ENCODE measurements around the gene COL27A1. TPM values are rescaled to one million over a fixed set of nuclear protein-coding genes. Genes with fewer than 3 reads are reported as not detected.

Gene COL27A1
- total RNA-seq, 1 donor from 2014 or later: 1.3 TPM

DNA sequence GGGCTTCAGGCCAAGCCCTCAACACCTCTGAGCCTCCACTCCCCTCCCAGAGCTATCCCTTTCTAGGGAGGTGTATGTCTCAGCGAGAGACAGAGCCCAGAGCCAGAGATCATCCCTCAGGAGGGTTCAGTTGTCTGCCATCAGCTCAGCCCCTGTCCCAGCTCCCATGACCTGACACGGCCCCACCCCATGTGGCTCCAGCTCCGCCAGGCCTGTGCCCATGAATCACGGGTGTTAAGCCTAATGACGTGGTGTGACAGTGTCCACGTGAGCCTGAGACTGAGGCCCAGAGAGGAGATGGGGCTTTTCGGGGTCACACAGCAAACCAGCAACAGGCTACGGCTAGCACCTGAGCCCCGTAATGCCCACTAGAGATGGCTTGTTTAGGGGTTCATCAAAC lies 106.7 kb downstream of the COL27A1 start:
- DNase-seq (ENCODE audit: low read depth): no peak
- Histone ChIP-seq H3K36me3 (ENCODE audit: control insufficient read depth, insufficient read depth, low read length) (peaks cover 2% of the 10 kb centered on the region), H3K4me3 (ENCODE audit: low read depth, low read length) (no peak overlapping the region), H3K27me3 (ENCODE audit: control insufficient read depth, insufficient read depth, low read length) (no peaks in the 10 kb centered on the region)
- FAIRE-seq: no peak
- TF ChIP-seq, protein P1, sequence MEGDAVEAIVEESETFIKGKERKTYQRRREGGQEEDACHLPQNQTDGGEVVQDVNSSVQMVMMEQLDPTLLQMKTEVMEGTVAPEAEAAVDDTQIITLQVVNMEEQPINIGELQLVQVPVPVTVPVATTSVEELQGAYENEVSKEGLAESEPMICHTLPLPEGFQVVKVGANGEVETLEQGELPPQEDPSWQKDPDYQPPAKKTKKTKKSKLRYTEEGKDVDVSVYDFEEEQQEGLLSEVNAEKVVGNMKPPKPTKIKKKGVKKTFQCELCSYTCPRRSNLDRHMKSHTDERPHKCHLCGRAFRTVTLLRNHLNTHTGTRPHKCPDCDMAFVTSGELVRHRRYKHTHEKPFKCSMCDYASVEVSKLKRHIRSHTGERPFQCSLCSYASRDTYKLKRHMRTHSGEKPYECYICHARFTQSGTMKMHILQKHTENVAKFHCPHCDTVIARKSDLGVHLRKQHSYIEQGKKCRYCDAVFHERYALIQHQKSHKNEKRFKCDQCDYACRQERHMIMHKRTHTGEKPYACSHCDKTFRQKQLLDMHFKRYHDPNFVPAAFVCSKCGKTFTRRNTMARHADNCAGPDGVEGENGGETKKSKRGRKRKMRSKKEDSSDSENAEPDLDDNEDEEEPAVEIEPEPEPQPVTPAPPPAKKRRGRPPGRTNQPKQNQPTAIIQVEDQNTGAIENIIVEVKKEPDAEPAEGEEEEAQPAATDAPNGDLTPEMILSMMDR (IDR thresholded peaks at IDR 0.05; ENCODE audit: insufficient read depth, low read length, severe bottlenecking): no peak

DNA sequence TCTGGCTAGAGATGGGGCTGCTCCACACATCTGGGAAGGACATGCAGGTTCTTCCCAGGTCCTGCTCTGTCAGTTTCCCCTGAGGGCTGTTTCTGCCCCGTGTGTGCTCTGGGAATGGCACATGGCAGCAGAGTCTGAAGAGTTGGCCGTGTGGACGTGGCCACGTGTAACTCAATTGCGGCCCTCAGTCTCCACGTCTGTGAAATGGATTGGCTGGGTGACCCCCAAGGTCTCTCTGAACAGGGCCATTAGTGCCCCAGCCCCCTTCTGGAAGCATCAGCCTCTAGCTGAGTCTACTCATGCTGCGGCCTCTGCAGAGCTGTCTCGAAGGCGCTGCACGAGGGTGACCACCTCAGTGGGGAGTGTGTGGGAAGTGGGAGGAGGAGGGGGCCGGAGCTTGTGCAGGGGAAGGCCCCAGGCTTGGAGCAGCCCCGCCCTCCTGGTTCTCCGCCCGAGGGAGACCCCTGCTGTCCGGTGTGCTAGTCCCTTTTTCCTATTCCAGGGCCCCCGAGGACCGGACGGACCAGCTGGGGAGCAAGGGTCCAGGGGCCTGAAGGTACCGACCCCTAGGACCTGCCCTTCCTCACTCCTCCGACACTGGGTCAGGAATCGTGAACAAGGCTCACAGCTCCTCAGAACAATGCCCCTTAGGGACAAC lies 108.6 kb downstream of the COL27A1 start:
- Histone ChIP-seq H3K27me3 (ENCODE audit: control insufficient read depth, insufficient read depth, low read length) (no peaks in the 10 kb centered on the region), H3K36me3 (ENCODE audit: control insufficient read depth, insufficient read depth, low read length) (peaks cover 2% of the 10 kb centered on the region), H3K4me3 (ENCODE audit: low read depth, low read length) (no peak overlapping the region)
- FAIRE-seq (no peak), DNase-seq (ENCODE audit: low read depth) (no peak)
- TF ChIP-seq, protein P1 (IDR thresholded peaks at IDR 0.05; ENCODE audit: insufficient read depth, low read length, severe bottlenecking): no peak

DNA sequence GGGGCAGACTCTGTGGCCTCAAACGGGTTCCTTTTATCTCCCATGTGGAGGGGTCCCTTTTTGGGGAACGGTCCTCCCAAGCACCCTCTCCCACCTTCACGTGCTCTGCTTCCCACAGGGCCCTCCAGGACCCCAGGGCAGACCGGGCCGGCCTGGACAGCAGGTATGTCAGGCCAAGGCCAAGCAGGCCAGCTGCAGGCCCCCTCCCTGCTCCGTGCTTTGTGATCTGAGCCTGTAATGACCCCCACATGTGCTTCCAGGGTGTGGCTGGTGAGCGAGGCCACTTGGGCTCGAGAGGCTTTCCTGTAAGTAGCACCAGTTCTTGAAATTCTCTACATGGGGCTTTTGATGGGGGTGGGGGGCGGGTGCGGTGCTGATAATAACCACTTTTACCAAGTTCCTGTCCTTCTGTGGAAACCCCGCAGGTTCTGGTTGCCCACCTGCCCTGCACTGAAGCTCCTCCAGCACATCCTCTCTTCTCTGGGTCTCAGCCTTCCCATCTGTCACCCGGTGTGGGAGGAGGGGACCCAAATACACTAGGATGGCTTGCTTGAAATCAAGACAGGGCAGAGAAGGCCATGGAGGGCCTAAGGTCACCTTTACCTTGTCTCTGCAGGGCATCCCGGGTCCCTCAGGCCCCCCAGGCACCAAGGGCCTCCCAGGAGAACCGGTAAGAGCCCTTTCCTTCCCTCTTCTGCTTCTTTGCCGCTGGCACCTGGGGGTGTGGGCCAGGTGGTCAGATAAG lies 109.6 kb downstream of the COL27A1 start:
- TF ChIP-seq, protein P1 (IDR thresholded peaks at IDR 0.05; ENCODE audit: insufficient read depth, low read length, severe bottlenecking): no peak
- H3K36me3 ChIP-seq (ENCODE audit: control insufficient read depth, insufficient read depth, low read length): peaks cover 2% of the 10 kb centered on the region

DNA sequence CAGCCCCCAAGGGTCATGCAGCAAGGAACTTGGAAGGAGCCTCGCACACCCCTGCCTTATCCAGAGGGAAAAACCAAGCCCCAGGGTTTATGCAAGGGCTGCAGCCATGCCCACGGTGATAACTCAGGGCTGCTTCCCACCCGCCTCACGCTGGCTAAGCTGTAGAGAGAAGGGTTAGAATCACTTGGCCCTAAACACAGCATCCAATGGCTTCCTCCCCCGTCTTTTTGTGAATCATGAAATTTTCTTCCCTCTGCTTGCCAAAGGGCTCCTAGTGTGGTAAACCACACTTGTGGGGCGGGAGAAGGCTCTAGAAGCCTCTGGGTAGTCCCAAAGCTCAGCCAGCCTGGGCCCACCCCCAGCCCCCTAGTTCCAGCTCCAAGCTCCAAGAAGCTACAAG lies 111.6 kb downstream of the COL27A1 start:
- no peak for DNase-seq (ENCODE audit: low read depth)
- TF ChIP-seq, protein P1 (IDR thresholded peaks at IDR 0.05; ENCODE audit: insufficient read depth, low read length, severe bottlenecking): no peak
- no peaks in the 10 kb centered on the region for H3K36me3 ChIP-seq (ENCODE audit: control insufficient read depth, insufficient read depth, low read length)
- H3K27me3 ChIP-seq (ENCODE audit: control insufficient read depth, insufficient read depth, low read length): no peaks in the 10 kb centered on the region
- H3K4me3 ChIP-seq (ENCODE audit: low read depth, low read length): no peak overlapping the region
- no peak for FAIRE-seq

More for the DNA sequence above, 109.6 kb downstream of the COL27A1 start:
- DNase-seq (ENCODE audit: low read depth) (no peak), FAIRE-seq (no peak)
- Histone ChIP-seq H3K4me3 (ENCODE audit: low read depth, low read length) (no peak overlapping the region), H3K27me3 (ENCODE audit: control insufficient read depth, insufficient read depth, low read length) (no peaks in the 10 kb centered on the region)

DNA sequence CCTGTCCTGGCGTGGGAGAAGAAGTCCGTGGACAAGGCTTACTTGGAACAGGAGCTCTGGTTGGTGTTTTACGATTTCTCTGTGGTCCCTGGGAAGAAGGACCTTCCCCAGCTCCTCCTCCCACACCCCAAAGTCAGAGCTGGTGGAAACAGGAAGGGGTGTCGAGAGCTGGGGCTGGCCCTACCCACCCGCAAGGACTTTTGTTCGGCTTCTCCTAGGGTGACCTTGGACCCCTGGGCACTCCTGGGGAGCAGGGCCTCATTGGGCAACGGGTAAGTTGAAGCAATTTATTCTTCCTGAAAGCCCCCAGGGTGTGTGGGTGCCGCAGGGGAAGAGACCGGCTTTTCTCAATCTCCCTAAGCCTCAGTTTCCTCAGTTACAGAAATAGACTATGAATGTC lies 113.7 kb downstream of the COL27A1 start:
- FAIRE-seq: no peak

More for the DNA sequence above, 113.7 kb downstream of the COL27A1 start:
- H3K36me3 ChIP-seq (ENCODE audit: control insufficient read depth, insufficient read depth, low read length): no peaks in the 10 kb centered on the region
- TF ChIP-seq, protein P1 (IDR thresholded peaks at IDR 0.05; ENCODE audit: insufficient read depth, low read length, severe bottlenecking): no peak
- H3K27me3 ChIP-seq (ENCODE audit: control insufficient read depth, insufficient read depth, low read length): no peaks in the 10 kb centered on the region
- H3K4me3 ChIP-seq (ENCODE audit: low read depth, low read length): no peak overlapping the region
- DNase-seq (ENCODE audit: low read depth): no peak
